Stimulated activated CD8-positive, alpha-beta memory T cell treated with anti-CD3 and anti-CD28 coated beads, Interleukin-12 subunit alpha, Interleukin-12 subunit beta, amount 100 ng/mL, for 4 hours (primary cell): Measurements from ENCODE around the gene RANGRF.

ENCODE experiments used
- DNase-seq: peaks from one replicate; pipeline ENCODE4 v3.0.0-alpha.2; 2020; ENCODE audit warnings: low read depth

RANGRF gene

DNA sequence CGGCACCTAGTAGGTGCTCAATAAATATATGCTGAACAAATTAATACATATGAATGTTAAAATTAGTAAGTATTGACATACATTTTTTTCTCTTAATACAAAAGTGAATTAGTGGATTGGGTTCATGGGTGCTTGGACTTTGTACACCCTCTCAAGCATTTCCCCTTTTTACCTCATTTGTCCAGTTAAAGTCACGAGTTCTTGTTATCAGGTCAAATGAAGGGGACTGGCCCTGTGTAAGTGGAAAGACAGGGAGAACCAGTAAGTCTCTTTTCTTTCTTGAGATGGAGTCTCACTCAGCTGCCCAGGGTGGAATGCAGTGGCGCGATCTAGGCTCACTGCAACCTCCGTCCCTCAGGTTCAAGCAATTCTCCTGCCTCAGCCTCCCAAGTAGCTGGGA is 13.7 kb upstream of the RANGRF start:
- DNase-seq: no peak

DNA sequence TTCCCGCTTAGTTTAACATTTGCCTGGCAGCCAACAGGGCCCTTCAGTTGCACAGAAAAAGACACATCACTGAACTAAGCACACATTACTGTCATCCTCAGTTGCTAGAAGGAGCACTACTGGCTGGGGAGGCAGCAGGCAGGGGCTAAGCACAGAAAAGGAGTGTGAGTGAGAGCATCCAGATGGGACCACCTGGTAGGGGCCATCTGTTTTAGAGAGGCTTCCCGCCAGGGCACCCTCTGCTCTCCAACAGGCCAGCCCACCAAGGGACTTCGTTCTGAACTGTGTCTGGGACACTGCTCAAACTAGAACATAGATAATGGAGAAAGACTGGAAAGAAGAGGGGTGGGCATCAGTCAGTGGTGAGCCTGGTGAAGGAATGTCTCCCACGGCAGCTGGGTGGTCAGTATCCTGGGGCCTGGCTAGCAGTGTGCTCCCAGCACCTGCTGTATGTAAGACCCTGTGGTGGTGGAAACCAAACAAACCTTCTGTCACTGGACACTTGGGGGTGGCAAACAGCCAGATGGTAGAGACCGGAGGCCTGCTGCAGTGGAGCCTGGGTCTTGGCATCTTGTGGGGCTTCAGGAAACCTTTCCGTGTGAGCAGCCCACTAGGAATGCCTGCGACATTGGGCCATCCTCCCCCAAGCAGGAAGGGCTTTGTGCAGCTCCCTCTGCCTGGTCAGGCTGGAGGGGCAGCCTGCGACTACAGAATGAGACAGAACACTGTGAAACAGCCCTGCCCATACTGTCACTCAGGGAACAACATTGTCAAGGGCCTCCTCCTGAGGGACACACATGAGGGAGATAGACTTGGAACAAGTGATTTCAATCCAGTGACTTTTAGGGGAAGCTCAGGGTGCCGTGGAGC is 12.8 kb upstream of the RANGRF start:
- no peak for DNase-seq

DNA sequence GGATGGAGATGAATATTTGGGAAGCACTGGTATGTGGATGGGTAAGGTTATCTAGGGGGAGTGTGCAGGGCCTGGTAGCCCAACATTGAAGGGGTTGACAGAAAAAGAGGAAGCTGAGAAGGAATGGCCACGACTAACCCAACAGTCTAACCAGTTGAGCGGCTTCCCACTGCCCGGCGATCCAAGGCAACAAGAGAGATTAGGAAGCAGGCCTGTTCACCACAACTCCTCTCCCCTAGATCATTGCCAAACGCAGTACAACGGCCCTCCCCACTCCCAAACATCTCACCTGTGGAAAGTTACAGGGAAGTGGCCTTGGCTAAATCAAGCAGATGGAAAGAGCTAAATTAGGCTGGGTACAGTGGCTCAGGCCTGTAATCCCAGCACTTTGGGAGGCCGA is 11.2 kb upstream of the RANGRF start:
- DNase-seq: no peak

DNA sequence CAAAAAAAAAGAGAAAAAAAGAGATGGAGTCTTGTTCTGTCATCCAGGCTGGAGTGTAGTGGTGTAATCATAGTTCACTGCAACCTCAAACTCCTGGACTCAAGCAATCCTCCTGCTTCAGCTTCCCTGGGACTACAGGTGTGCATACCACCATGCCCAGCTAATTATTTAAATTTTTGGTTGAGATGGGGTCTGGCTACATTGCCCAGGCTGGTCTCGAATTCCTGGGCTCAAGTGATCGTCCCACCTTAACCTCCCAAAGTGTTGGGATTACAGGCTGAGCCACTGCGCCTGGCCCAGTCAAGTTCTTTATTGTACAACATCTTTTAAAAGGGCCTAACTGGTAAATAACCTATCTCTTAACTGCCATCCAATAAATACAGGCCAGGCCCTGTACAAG is 6.1 kb upstream of the RANGRF start:
- no peak for DNase-seq

DNA sequence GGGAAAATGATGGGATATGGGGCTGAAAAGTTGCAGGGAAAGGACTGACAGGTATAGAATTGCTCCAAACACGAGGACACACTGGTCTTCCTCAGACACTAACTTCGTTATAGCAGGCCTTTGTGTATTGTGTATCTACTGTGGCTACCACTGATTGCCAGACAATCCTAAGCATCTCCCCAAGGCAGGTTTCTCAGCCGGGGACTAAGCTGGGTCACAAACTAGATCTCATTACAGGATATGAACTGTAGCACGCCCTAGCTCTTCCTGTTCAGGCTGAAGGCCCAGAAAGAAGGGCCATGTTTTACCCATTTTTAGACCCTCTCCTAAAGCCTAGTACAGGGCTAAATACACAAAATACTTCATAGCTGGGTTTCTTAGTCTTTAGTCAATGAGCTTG is 5.1 kb upstream of the RANGRF start:
- no peak for DNase-seq

DNA sequence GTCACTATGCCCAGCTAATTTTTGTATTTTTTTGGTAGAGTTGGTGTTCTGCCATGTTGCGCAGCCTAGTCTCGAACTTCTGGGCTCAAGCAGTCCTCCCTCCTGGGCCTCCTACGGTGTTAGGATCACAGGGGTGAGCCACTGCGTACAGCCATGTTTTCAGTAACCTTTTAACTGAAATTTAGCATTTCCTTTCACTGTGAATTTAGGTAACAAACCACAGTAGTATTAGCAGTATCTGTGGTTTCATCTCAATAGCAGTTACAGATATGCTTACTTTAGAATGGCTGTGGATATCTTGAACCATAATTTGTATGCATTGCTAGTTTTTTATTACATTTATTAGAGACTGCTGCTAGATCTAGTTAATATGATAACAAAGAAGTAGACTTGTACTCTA is 4.3 kb upstream of the RANGRF start:
- no peak for DNase-seq

DNA sequence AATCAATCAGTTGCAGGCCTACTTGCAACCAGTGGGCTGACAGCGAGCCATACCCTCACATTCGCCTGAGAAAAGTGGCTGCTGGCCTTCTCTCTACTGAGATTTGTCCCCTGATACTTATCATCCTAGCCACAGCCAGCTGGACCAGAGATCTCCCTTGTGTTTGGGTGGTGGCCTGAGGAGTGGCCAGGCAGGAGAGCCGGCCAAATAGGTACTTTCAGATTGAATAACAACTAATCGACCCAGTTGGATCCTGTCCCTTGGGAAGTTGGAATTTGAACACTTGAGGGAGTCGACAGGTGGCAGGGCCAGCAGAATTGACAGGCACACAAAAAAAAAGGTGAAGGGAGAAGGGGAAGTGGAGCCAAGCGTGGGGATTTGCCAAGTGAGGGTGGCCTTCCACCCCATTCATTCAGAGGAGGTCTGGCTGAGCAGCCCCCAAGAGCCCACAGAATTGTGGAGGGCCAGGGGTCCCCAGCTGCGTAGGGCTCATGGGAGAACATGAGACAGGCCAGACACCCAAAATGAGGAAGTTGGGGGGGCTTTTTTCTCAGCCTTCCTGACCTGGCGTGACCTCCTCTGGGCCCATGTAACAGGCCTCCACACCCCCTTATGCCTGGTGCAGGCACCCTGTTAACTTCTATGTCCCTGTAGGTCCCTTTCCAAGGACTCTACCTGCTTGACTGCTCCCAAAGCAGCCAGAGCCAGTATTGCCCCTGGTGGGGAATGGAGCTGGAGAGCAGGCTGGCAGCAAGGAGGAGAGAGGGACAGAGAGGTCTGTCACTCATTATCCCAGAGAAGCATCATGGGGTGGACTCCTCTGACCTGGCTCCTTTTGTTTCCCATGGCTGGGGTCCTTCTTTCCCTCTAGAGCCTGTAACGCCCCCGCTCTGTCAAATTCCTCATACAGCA is 2.9 kb upstream of the RANGRF start:
- no peak for DNase-seq

DNA sequence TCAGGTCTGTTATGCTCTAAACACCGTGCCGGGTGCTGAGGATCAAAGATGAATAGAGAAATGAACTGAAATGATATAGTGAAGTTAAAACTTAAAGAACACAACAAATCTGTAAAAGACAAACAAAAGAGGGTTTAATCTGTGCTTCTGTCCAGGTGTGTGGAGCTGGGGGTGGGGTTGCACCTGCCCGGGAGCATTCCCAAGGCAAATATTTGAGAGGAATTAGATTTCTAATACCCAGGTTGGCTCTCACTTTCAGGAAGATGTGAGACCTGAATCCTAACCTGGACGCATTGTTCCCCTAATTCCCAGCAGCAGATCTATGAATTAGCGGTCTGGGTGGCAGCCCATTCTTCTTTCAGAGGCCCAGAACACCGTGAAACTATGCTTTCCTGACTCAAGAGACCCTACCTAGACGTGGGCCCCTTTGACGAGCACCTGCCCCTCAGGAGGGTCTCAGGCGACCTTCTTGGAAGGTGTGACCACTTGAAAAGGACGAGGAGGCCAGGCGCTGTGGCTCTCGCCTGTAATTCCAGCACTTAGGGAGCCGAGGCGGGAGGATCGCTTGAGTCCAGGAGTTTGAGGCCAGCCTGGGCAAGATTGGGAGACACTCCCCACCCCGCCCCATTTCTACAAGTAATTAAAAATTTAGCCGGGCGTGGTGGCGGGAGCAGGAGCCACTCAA is 677 bp upstream of the RANGRF start:
- DNase-seq: no peak

DNA sequence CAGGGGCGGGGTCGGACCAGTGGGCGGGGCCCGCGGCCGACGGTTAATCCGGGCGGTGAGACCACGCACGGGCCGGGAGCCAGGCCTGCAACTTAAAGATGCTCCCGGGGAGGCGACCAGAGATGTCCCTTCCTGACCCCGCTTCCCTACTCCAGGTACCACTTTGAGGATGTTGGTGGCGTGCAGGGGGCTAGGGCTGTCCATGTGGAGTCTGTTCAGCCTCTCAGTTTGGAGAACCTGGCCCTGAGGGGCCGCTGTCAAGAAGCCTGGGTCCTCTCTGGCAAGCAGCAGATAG is 580 bp downstream of the RANGRF start:
- DNase-seq: no peak

DNA sequence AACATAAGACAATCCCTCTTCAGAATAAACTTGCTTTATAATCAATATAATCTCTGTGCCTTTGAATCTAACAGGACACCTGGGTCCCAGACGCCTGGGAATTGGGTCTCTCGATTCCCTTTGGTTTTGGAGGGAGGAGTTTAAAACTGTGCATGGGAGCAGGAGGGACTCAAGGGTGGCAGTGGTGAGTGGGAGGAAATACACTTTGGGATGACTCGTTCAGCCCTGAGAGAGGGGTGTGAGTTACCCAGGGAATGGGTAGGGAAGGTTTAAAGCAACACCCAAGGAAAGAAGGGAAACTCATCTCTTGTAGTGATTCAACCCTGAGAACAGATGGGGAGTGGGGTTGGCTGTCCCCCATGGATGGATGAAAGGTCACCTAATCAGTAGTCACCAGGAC is 1.6 kb downstream of the RANGRF start:
- DNase-seq: no peak

DNA sequence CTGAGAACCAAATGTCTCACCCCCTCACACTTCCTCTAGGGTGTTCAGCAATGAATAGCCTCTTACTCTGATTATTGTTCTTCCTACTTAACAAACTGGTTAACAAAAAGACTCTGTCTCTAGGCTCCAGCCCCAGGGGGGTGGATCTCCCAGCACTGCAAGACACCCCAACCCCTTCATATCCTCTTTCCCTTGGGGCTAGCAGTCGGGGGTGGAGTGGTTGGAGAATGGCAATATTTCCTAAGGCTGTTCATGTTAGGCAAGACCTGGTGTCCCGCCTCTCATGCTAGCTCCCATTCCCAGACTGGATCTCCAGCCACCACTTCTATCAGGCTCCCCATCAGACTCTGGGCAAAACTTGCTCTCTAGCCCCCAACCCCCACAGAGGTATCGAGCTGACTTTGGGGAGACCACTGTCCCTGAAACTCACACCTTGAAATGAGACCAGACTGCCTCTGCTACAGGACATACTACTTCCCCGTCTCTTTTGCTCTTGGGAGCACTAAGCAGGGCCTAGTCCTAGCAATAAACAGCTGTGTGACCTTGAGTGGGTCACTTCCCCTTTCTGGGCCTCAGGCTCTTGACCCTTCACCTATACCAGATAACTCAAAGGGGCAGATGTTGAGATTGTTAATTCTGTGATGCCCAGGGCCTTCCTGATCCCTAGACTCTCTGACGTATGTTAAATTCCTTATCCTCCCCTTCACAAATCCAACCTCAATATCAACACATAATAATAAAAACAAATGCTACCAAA is 4.3 kb downstream of the RANGRF start:
- no peak for DNase-seq

DNA sequence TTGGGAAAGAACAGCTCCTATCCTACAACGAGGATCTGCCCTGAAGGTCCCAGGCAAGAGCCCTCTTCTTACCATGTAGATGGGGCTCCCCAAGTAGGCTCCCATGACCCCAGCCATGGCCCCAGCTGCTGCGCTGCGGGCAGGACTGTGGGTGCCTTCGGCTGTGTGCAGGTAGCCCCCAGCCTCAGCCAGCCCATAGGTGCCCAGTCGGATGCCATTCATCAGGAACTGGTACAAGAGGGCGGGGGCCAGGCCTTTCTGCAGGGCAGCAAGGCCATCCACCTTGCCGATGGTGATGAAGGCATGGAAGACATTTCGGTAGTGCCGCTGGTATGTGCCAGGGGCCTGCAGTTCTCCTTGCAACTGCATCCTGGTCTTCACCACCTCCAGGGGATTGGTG is 5.9 kb downstream of the RANGRF start:
- DNase-seq: no peak

DNA sequence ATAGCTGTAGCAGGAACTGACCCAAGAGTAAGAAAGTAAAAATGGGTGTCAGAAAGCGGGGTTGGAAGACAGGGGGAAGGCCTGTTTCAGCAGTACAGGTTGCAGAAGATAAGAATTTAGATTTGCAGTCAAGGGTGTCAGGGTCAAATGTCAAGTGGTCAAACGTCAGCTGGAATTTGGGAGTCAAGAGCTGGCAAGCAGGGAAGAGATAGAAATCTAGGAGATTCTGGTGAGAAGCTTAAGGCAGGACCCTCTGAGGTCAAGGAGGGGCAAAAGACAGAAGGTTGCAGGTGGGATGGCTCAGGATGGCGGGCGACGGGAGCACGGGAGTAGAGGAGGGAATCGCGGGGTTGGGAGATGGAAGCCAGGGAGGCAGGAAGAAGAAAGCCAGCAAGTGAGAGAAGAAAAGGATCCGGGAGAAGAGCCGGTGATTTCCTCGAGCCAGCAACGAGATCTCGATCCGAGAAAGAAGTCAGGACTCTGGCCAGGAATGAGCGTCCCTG is 6.4 kb downstream of the RANGRF start:
- DNase-seq: no peak

DNA sequence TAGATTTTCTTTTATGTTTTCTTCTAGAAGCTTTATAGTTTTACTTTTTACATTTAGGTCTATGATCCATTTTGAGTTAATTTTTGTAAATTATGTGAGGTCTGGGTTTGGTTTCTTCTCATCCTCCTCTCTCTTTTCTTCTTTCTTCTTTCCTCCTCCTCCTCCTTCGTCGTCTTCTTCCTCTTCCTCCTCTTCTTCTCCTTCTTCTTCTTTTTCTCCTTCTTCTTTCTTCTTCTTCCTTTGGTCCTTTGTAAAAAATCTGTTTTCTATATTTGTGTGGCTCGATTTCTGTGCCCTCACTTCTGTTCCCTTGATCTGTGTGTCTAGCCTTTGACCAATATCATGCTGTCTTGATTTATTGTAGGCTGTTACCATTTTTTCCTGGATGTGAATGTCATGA is 11.8 kb downstream of the RANGRF start:
- DNase-seq: no peak

DNA sequence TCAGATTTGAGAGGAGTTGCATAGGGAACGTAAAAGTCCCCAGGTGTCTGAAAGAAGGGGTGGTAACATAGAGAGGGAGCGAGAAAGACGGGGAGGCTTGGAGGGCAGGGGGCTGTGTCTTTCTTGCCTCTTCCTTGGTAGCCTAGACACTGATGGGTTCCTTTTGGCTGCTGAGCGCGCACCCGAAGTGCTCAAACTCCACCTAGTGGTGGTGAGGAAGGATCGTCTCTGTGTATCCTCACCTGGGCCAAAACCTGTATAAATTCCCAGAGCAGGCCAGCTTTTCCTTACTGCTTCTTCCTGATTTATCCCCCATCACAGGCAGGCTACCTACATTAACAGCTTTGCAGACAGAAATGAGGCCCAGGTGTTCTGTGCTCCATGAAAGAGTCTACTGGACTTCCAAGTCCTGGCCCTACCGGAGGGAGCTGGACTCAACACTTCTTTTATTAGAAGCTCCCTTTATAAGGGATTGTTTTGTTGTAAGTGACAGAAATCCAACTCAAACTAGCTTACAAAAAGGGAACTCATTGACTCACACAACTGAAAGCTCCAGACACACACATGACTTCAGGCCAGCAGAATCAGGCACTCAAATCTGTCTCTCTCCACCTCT is 12.3 kb downstream of the RANGRF start:
- peak; percentile 31 for DNase-seq

DNA sequence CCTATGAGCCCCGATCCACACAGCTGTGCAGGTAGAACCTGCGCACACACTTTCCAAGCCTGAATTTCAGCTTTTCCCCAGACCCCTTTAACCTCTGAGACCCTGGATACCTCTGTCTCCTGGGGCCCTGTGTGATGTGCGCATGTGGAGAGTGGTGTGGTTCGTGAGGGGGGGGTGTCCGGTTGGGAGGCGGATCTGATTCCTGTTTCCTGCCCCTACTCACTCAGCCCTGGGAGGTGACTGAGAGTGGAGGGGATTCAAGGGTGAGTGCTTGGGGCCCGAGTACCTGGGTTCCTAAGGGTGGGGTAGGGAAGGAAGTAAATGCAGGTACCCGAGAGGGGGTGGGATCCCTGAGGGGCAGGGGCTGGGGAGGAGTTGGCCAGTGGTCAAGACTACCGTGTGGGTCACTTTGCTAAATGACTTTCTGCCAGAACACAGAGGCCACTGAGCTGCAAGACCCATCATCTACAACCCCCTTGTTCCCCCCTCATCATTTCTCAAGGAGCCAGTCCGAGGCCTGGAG is 22.2 kb downstream of the RANGRF start:
- no peak for DNase-seq

DNA sequence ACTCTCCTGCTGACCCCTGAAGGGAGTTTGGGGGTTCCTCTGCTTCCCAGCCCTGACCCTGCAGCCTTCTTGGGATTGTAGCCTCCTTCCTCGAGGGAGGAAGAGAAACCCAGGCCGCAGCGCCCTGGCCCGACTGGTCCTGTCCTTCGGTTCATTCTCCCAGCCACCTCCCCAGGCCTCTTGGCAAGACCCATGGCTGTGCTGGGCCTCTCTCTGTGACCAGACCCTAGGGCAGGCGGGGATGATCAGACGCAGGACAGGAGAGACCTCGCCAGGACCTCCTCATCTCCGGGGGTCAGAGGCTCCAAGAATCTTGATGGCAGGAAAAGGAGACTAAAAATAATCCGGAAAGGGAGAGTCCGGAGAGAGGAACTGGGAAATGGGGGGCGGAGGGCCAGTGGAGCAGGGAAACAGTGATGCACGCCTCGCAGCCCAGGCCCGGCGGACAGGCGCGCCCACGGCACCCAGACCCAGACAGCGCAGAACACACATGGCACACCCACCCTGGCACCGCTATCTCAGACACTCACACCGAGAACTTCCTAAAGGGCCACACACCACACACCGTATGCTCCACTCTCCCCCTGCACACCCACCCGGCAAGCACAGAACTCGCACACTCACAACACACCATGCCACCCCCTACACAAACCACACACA is 22.8 kb downstream of the RANGRF start:
- DNase-seq: no peak

DNA sequence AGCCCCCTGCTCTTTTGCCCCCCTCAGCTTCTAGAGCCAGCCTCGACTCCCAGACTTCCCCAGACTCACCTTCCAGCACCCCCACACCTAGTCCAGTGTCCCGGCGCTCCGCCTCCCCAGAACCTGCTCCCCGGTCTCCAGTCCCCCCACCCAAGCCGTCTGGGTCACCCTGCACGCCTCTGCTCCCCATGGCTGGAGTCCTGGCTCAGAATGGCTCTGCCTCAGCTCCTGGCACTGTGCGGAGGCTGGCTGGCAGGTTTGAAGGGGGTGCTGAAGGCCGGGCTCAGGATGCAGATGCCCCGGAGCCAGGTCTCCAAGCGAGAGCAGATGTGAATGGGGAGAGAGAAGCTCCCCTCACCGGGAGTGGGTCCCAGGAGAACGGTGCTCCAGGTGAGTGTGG is 23.8 kb downstream of the RANGRF start:
- DNase-seq: no peak

DNA sequence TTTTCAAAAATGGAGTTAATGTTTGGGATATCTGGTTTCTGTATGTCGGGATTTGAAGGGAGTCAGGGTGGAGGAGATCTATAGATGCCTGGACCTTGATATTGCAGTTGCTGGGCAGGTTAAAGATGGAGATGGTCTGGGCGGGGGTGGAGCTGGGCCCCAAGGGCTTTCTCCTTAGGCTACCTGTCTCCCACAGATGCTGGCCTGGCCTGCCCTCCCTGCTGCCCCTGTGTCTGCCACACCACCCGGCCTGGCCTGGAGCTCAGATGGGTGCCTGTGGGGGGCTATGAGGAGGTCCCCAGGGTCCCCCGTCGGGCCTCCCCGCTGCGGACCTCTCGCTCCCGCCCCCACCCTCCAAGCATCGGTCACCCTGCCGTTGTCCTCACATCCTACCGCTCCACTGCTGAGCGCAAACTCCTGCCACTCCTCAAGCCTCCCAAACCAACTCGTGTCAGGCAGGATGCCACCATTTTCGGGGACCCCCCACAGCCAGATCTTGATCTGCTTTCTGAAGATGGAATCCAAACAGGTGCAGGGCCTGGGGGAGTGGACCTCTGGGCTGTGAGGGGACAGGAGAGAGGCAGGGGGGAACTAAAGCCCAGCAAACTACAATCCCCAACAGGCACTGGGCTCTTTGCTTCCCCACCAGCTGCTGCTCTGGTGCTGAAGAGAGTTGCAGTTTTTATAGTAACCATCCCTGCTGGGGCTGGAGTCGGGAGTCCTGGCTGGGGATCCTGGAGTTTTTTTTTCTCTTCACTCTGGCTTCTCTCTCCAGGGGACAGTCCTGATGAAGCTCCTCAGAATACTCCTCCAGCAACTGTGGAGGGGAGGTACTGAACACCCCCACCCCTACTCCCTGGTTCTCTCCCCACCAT is 24.5 kb downstream of the RANGRF start:
- DNase-seq: no peak
